Measurements from ENCODE around the gene CHRNG.

- TF ChIP-seq CTCF (IDR thresholded peaks at IDR 0.05; ENCODE audit: extremely low read depth in 1 of 2, insufficient read depth in 1 of 2, low read depth in 1 of 2, low read length in 2 of 2) (no peak), POLR2AphosphoS5 (IDR thresholded peaks at IDR 0.05; ENCODE audit: insufficient read depth, low read depth, low read length) (no peak), EZH2 (IDR thresholded peaks at IDR 0.05; ENCODE audit: borderline replicate concordance, low read depth, low read length, severe bottlenecking) (no peak), GATA2 (IDR thresholded peaks at IDR 0.05; ENCODE audit: insufficient read depth, insufficient read length, low read depth, low read length) (no peak), JUN (IDR thresholded peaks at IDR 0.05; ENCODE audit: borderline replicate concordance, insufficient read depth, insufficient read length, low read depth) (no peak), POLR2A (IDR thresholded peaks at IDR 0.05; ENCODE audit: low read depth, low read length) (no peak), MYC (IDR thresholded peaks at IDR 0.05; ENCODE audit: low read depth, low read length) (no peak), FOS (IDR thresholded peaks at IDR 0.05; ENCODE audit: borderline replicate concordance, insufficient read depth, low read length) (no peak)
- TF ChIP-seq, protein P1, sequence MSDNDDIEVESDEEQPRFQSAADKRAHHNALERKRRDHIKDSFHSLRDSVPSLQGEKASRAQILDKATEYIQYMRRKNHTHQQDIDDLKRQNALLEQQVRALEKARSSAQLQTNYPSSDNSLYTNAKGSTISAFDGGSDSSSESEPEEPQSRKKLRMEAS (IDR thresholded peaks at IDR 0.05; ENCODE audit: insufficient read depth, insufficient read length), result no peak
These were observed 37.5 kb downstream of the CHRNG start for GRCh38 chr2:232576995-232577394.

All from endothelial cell of umbilical vein (primary cell).